Esophagus squamous epithelium (tissue), 5 donors: ENCODE data around the gene DDX59. TPM values are rescaled to one million over a fixed set of nuclear protein-coding genes. Genes with fewer than 3 reads are reported as not detected.
"Not testable (repeated sequence)": the region's sequence is repeated elsewhere in the genome, so short reads cannot be mapped to it uniquely, and the experiment has no call there.

ENCODE experiments used
- DNase-seq: peaks from one replicate; lab custom pipeline; 2025; lab: John Stamatoyannopoulos, UW
- H3K27ac ChIP-seq, 4 donors: fragments of 200-600 bp; sonication (generic); one replicate each; pipeline ENCODE4 v1.5.1; 2016 to 2019; ENCODE audit warnings: mild to moderate bottlenecking in 1 of 4
- H3K27me3 ChIP-seq, 4 donors: fragments of 200-600 bp; sonication (generic); 1 replicate in 3 of 4; 2 replicates in 1 of 4; pipeline versions ENCODE4 v1.5.1 to v1.6.0; 2017 to 2021; ENCODE audit warnings: antibody characterized with exemption in 1 of 4
- H3K36me3 ChIP-seq, 3 donors: fragments of 200-600 bp; sonication (generic); one replicate each; pipeline ENCODE4 v1.5.1; 2016 to 2019
- H3K4me1 ChIP-seq, 3 donors: fragments of 200-600 bp; sonication (generic); one replicate each; pipeline ENCODE4 v1.5.1; 2017 to 2019
- H3K4me3 ChIP-seq, 4 donors: fragments of 200-600 bp; sonication (generic); 1 replicate in 3 of 4; 2 replicates in 1 of 4; pipeline ENCODE4 v1.5.1; 2016 to 2019; ENCODE audit warnings: mild to moderate bottlenecking in 2 of 4, moderate library complexity in 1 of 4
- H3K9me3 ChIP-seq, 3 donors: fragments of 200-600 bp; sonication (generic); one replicate each; pipeline ENCODE4 v1.5.1; 2016 to 2019
- POLR2A ChIP-seq, 4 donors: fragments of 450-650 bp; IDR thresholded peaks; one replicate each; pipeline ENCODE4 v1.6.1; 2017; ENCODE audit warnings: antibody characterized with exemption in 4 of 4, mild to moderate bottlenecking in 4 of 4, moderate library complexity in 3 of 4
- WGBS, 2 donors: methylation state at CpG; one replicate each; pipeline ENCODE4 v1.1.5; 2018; 5-methylcytosine and 5-hydroxymethylcytosine counted together
- intact Hi-C: fragments of 100-400 bp; cut with DNase I; formaldehyde crosslinking; loops from one replicate; pipeline ENCODE4 v1.15.0; 2022
- total RNA-seq, 4 donors: library from RNA; depleted of rRNA; stranded (reverse); fragments of >200 nt; gene quantifications; one replicate each; pipeline ENCODE4 v1.1.0, GENCODE V29; 2016
- TF ChIP-seq, protein P1 (sequence below), 6 experiments: fragments of 450-650 bp in 4 of 6; fragments of 200-600 bp in 2 of 6; sonication (generic) in 2 of 6; IDR thresholded peaks; one replicate each; pipeline ENCODE4 v1.5.1; 2016 to 2019; ENCODE audit warnings: antibody characterized with exemption in 6 of 6, mild to moderate bottlenecking in 4 of 6, moderate library complexity in 4 of 6
- donor health status: DM: yes; HTN: yes; CAD: no.

DDX59 gene
- total RNA-seq, 4 donors from 2014 or later = 10.2 to 16.8 (median 12.4) TPM

DNA sequence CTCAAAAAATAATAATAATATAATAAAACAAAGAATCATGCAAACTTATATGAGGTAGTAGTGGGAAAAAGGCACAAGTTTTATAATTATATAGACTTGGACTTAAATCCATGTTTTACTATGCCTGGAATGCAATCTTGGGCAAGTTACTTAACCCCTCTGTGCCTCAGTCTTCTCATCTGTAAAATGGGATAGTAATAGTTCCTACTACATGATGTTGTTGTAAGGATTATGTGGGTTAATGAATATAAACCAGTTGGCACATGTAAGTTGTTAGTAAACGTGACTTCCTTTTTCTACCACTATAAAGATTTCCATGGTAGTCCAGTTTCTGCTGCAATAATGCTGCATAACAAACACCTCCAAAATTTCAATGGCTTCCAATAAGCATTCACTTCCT, 38.3 kb downstream of the DDX59 start:
- H3K9me3 ChIP-seq = no peaks in the 10 kb centered on the region
- DNase-seq = no peak
- intact Hi-C loops = no loop called here
- 71 to 92% methylated on average over 1 of the region's 1 CpG for WGBS, 2 donors
- no peak overlapping the region for H3K27ac ChIP-seq
- H3K4me3 ChIP-seq = no peak overlapping the region
- H3K4me1 ChIP-seq = no peaks in the 10 kb centered on the region
- no peaks in the 10 kb centered on the region for H3K27me3 ChIP-seq
- TF ChIP-seq POLR2A (IDR thresholded peaks at IDR 0.05) = no peak
- TF ChIP-seq, protein P1, sequence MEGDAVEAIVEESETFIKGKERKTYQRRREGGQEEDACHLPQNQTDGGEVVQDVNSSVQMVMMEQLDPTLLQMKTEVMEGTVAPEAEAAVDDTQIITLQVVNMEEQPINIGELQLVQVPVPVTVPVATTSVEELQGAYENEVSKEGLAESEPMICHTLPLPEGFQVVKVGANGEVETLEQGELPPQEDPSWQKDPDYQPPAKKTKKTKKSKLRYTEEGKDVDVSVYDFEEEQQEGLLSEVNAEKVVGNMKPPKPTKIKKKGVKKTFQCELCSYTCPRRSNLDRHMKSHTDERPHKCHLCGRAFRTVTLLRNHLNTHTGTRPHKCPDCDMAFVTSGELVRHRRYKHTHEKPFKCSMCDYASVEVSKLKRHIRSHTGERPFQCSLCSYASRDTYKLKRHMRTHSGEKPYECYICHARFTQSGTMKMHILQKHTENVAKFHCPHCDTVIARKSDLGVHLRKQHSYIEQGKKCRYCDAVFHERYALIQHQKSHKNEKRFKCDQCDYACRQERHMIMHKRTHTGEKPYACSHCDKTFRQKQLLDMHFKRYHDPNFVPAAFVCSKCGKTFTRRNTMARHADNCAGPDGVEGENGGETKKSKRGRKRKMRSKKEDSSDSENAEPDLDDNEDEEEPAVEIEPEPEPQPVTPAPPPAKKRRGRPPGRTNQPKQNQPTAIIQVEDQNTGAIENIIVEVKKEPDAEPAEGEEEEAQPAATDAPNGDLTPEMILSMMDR (IDR thresholded peaks at IDR 0.05) = no peak
- no peaks in the 10 kb centered on the region for H3K36me3 ChIP-seq

DNA sequence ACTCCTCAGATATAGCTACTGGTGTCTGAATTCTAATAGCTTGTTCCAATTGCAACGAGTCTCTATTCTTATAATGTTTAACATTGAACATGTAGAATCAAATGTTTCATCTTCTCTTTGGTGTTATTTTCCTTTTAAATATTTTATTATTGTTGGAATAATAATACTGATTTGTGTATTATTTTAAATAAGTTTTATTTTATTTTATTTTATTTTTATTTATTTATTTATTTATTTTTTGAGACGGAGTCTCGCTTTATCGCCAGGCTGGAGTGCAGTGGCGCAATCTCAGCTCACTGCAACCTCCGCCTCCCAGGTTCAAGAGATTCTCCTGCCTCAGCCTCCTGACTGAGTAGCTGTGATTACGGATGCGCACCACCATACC, 39.2 kb downstream of the DDX59 start:
- H3K4me1 ChIP-seq, H3K36me3 ChIP-seq, H3K9me3 ChIP-seq, H3K27me3 ChIP-seq, intact Hi-C loops, H3K4me3 ChIP-seq, DNase-seq, H3K27ac ChIP-seq: not testable (repeated sequence)
- WGBS, 2 donors = 94 to 95% methylated on average over 8 of the region's 8 CpGs

DNA sequence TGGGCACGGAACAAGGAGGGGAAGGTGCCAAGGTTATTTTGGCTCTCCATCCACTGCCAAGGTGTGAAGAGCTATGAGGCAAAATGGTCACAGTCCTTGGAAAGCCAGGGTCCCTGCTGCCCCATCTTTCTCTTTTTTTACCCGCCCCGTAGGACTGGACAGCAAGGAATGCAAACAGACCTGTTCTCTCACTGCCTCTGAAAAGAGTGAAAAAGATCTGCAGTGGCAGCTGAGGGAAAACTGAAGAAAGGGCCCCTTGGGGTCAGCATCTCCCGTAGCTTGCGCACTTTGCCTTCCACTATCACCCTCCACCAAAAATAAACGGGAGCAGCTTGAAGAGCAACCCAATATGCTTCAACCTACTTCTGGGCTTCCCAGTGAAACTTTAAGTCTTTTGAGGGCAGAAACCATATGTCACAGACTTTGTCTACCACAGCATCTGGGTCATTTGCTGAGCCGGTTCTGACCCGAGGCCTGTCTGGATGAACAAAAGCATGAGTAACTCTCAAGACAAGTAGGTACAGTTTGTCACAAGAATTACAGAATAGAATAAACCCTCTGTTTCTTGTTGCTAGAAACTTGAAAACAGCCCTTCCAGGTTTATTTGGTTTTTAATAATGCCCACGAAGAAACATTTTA, 39.7 kb downstream of the DDX59 start:
- 74 to 75% methylated on average over 9 of the region's 9 CpGs for WGBS, 2 donors
- intact Hi-C loops = loop anchor here (10.0 kb wide), 1 partner anchor 175 kb away; no protein-coding TSS in a partner anchor

DNA sequence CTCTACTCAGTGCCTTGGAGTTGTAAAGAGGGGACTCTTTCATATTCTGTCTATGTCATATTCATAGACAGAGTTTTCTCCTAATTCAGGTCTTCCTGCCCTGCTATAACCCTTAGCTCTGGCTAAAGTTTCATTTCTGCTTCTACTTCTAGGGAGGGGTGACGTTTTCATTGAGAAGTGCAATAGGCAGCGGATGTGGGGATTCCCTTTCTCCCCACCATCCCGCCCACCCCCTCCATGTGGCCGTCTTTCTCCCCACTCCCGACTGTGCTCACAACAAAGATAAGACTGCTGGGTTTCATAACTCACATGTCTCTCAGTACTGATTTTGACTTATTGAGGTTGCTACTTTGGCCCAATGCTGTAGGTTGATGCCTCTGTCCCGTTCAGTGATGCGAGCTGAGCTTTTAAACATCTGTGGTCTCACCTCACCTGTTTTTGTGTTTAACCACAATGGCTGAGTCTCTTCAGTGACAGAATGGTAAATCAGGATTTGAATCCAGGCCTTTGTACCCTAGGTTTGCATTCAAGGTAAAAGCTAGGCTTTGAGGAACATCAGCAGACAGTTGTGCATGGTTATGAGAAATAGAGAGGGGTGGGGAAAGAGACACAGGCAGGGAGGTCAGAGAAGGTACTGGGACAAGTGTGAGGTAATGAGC, 41.4 kb downstream of the DDX59 start:
- H3K36me3 ChIP-seq = no peaks in the 10 kb centered on the region
- WGBS, 2 donors = 53 to 85% methylated on average over 6 of the region's 7 CpGs
- no peak for TF ChIP-seq POLR2A (IDR thresholded peaks at IDR 0.05)
- H3K27me3 ChIP-seq = no peaks in the 10 kb centered on the region
- peaks cover 0 to 19% (median 0%) of the 10 kb centered on the region in 3 donors for H3K4me1 ChIP-seq
- DNase-seq = no peak
- H3K27ac ChIP-seq = no peak overlapping the region
- intact Hi-C loops = loop anchor here (10.0 kb wide), 1 partner anchor 176 kb away; no protein-coding TSS in a partner anchor
- H3K9me3 ChIP-seq = no peaks in the 10 kb centered on the region
- no peak overlapping the region for H3K4me3 ChIP-seq

More for the DNA sequence above, 39.7 kb downstream of the DDX59 start:
- TF ChIP-seq, protein P1 (IDR thresholded peaks at IDR 0.05) = no peak
- no peak for TF ChIP-seq POLR2A (IDR thresholded peaks at IDR 0.05)
- Histone ChIP-seq H3K4me1 (peaks cover 0 to 10% (median 0%) of the 10 kb centered on the region in 3 donors), H3K27ac (no peak overlapping the region), H3K4me3 (no peak overlapping the region), H3K27me3 (no peaks in the 10 kb centered on the region), H3K36me3 (no peaks in the 10 kb centered on the region), H3K9me3 (no peaks in the 10 kb centered on the region)
- DNase-seq = no peak

DNA sequence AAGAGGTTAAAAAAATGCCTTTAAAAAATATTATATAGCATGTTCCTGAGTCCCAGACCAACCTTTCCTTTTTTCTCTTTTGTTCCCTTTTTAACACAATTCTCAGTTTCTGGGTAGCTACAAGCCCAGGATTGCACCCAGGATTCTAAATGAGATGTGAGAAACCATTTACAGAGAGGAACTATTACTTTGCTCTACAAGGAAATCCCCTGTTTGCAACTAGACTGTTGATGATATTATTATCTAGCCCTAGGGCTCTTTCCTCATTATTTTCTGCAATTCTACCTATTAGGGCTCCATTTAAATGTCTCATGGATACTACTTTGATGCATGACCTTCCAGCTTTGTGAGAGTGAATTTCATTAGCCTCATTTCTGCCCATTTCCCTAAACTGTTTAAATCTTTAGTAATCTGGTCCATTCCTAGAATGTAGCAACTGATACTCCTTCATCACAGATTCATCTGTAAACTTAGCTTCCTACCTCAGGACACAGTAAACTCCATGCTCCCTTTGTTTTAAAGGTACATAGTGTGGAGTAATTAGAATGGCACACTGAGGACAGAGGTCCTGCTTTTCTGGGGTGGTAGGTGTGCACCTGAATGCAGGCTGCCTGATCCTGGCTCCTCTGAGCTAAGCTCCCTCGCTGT, 42.0 kb downstream of the DDX59 start:
- WGBS, 2 donors = 63 to 100% methylated on average over 1 of the region's 1 CpG
- no peaks in the 10 kb centered on the region for H3K36me3 ChIP-seq
- intact Hi-C loops = loop anchor here (10.0 kb wide), 1 partner anchor 177 kb away; no protein-coding TSS in a partner anchor

More for the DNA sequence above, 42.0 kb downstream of the DDX59 start:
- H3K9me3 ChIP-seq = no peaks in the 10 kb centered on the region
- peaks cover 0 to 19% (median 0%) of the 10 kb centered on the region in 3 donors for H3K4me1 ChIP-seq
- H3K27me3 ChIP-seq = no peaks in the 10 kb centered on the region
- no peak overlapping the region for H3K4me3 ChIP-seq
- TF ChIP-seq, protein P1 (IDR thresholded peaks at IDR 0.05) = no peak
- TF ChIP-seq POLR2A (IDR thresholded peaks at IDR 0.05) = no peak
- no peak overlapping the region for H3K27ac ChIP-seq
- DNase-seq = no peak
